Sigmoid colon (tissue), 4 donors: Measurements from ENCODE around the gene MTOR.

Source experiments
- CTCF ChIP-seq, 4 experiments: fragments of 450-650 bp in 3 of 4; fragments of 200-600 bp in 1 of 4; IDR thresholded peaks; one replicate each; pipeline ENCODE4 v1.5.1; 2016 to 2019; ENCODE audit warnings: antibody characterized with exemption in 4 of 4, mild to moderate bottlenecking in 3 of 4, moderate library complexity in 2 of 4
- POLR2A ChIP-seq, 2 donors: fragments of 450-650 bp; IDR thresholded peaks; one replicate each; pipeline ENCODE4 v1.6.1; 2016; ENCODE audit warnings: antibody characterized with exemption in 2 of 2, mild to moderate bottlenecking in 2 of 2, moderate library complexity in 2 of 2
- POLR2AphosphoS5 ChIP-seq, 4 donors: sonication (generic); formaldehyde crosslinking; IDR thresholded peaks; one replicate each; pipeline ENCODE4 v1.6.1; 2017; ENCODE audit warnings: antibody characterized with exemption in 4 of 4

GRCh38 chr1:11109047-11109760 lies 153.1 kb downstream of the MTOR start:
- TF ChIP-seq CTCF (IDR thresholded peaks at IDR 0.05) = no peak
- no peak for TF ChIP-seq POLR2A (IDR thresholded peaks at IDR 0.05)
- no peak for TF ChIP-seq POLR2AphosphoS5 (IDR thresholded peaks at IDR 0.05)
